Stimulated activated CD8-positive, alpha-beta memory T cell treated with anti-CD3 and anti-CD28 coated beads, Interleukin-4, amount 100 ng/mL, for 24 hours (primary cell): ENCODE results near the gene CFAP58.

Experiments
- DNase-seq: peaks from one replicate; pipeline ENCODE4 v3.0.0-alpha.2; 2020; ENCODE audit warnings: low read depth

Gene CFAP58

GRCh38 chr10:104336821-104337467 is 16.7 kb upstream of the CFAP58 start:
- no peak for DNase-seq

GRCh38 chr10:104337521-104337984 is 16.1 kb upstream of the CFAP58 start:
- no peak for DNase-seq

GRCh38 chr10:104337985-104338735 is 15.5 kb upstream of the CFAP58 start, which contains the start of gene ITPRIP:
ITPRIP (minus strand) TSS chr10:104338465; CDS start chr10:104316051, 22,414 bp downstream.
- DNase-seq: peak; percentile 58

GRCh38 chr10:104339469-104340110 is 14.0 kb upstream of the CFAP58 start:
- no peak for DNase-seq

GRCh38 chr10:104340111-104340526 is 13.5 kb upstream of the CFAP58 start:
- DNase-seq: no peak

GRCh38 chr10:104340641-104341040 is 13.0 kb upstream of the CFAP58 start:
- no peak for DNase-seq

GRCh38 chr10:104342941-104343411 is 10.7 kb upstream of the CFAP58 start:
- no peak for DNase-seq

- no peak for DNase-seq
These were observed 9.4 kb upstream of the CFAP58 start for GRCh38 chr10:104344219-104344618.

- DNase-seq: no peak
These were observed 8.1 kb upstream of the CFAP58 start for GRCh38 chr10:104345515-104345914.

GRCh38 chr10:104345941-104346340 is 7.7 kb upstream of the CFAP58 start:
- DNase-seq: no peak

GRCh38 chr10:104347295-104348045 is 6.2 kb upstream of the CFAP58 start:
- no peak for DNase-seq

- no peak for DNase-seq
These were observed 5.0 kb upstream of the CFAP58 start for GRCh38 chr10:104348601-104349000.

GRCh38 chr10:104349623-104350126 is 4.0 kb upstream of the CFAP58 start:
- DNase-seq: no peak

GRCh38 chr10:104350127-104350635 is 3.5 kb upstream of the CFAP58 start:
- no peak for DNase-seq

GRCh38 chr10:104351061-104351702 is 2.5 kb upstream of the CFAP58 start:
- DNase-seq: no peak

GRCh38 chr10:104351919-104352318 is 1.7 kb upstream of the CFAP58 start:
- no peak for DNase-seq

- DNase-seq: no peak
These were observed 6.2 kb downstream of the CFAP58 start for GRCh38 chr10:104359811-104360210.

GRCh38 chr10:104367904-104368303 is 14.3 kb downstream of the CFAP58 start:
- DNase-seq: no peak

- no peak for DNase-seq
These were observed 14.7 kb downstream of the CFAP58 start for GRCh38 chr10:104368381-104368780.

GRCh38 chr10:104371753-104372152 is 18.1 kb downstream of the CFAP58 start:
- no peak for DNase-seq

- DNase-seq: no peak
These were observed 21.0 kb downstream of the CFAP58 start for GRCh38 chr10:104374591-104374990.
